ENCODE results near the gene ZNF737.
"Not testable (repeated sequence)": the region's sequence is repeated elsewhere in the genome, so short reads cannot be mapped to it uniquely, and the experiment has no call there.

ZNF737 gene

DNA sequence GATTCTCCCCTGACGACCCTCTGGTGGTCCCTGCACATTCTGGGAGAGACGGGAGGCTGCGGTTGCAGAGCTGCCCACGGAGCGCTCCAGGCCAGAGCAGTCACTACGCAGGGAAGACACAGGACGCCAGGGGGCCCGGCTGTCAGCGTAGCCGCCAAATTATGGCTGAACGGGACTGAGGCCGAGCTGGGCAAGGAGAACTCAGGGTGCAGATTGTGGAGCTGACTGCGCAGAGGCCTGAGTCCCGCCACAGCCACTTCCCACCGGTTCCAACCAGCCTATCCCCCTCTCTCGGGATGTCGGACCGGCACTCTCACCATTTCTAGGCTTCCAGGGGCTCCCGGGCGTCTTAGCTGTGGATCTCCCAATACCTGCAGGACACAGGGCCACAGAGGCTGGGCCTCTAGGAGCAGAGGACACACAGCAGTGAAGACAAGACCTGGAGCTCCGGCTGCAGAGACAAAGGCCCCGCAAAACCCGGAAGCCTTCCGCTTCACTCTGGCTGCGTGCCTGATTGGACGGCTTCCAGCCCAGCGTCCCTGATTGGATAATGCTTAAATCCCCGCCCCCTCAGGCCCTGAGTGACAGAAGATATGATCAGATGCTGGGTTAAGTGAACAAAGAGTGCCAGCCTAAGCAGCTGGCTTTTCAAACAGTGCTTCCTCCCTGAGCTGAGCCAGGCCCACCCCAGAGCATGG is at the start of gene ZNF737:
ZNF737 (minus strand) TSS at position 461 of the 698 bp plus-strand sequence; CDS start at position 320, 141 bp downstream.
- DNase-seq, result peak; percentile 96
- TF ChIP-seq, protein P1, sequence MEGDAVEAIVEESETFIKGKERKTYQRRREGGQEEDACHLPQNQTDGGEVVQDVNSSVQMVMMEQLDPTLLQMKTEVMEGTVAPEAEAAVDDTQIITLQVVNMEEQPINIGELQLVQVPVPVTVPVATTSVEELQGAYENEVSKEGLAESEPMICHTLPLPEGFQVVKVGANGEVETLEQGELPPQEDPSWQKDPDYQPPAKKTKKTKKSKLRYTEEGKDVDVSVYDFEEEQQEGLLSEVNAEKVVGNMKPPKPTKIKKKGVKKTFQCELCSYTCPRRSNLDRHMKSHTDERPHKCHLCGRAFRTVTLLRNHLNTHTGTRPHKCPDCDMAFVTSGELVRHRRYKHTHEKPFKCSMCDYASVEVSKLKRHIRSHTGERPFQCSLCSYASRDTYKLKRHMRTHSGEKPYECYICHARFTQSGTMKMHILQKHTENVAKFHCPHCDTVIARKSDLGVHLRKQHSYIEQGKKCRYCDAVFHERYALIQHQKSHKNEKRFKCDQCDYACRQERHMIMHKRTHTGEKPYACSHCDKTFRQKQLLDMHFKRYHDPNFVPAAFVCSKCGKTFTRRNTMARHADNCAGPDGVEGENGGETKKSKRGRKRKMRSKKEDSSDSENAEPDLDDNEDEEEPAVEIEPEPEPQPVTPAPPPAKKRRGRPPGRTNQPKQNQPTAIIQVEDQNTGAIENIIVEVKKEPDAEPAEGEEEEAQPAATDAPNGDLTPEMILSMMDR (IDR thresholded peaks at IDR 0.05; ENCODE audit: low read depth, low read length, missing control alignments), result peak; percentile 65
- H3K36me3 ChIP-seq (replicated peaks), result peaks cover 4% of the 10 kb centered on the region
- no peaks in the 10 kb centered on the region for H3K27me3 ChIP-seq (replicated peaks)
- in situ Hi-C loops (cut with HindIII; ENCODE audit: low pct_ligation_motif_present, low sequenced_read_pairs), result no loop called here
- peak within 1 kb of the TSS; percentile 74 for H3K4me3 ChIP-seq (ENCODE audit: low read depth, low read length)
- H3K27ac ChIP-seq, result peak within 1 kb of the TSS; percentile 87

DNA sequence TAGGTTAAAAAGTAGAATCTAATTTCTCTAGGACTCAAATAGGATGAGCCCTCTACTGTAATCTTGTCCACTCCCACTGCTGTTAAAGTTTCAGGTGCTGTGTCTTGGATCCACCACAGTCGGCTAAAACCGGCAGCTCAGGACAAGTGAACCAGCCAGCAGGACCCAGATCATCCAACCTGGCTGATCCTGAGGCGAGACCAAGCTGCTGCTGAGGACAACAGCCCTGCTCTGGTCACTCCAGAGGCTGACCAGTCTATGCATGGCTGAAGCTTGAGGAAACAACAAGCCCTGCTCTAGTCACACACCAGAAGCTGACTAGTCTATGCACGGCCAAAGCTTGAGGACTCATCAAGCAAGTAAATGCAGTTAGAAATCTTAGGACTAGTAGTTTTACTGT is 49.4 kb upstream of the ZNF737 start:
- H3K4me3 ChIP-seq (ENCODE audit: low read depth, low read length); H3K27ac ChIP-seq: not testable (repeated sequence)

DNA sequence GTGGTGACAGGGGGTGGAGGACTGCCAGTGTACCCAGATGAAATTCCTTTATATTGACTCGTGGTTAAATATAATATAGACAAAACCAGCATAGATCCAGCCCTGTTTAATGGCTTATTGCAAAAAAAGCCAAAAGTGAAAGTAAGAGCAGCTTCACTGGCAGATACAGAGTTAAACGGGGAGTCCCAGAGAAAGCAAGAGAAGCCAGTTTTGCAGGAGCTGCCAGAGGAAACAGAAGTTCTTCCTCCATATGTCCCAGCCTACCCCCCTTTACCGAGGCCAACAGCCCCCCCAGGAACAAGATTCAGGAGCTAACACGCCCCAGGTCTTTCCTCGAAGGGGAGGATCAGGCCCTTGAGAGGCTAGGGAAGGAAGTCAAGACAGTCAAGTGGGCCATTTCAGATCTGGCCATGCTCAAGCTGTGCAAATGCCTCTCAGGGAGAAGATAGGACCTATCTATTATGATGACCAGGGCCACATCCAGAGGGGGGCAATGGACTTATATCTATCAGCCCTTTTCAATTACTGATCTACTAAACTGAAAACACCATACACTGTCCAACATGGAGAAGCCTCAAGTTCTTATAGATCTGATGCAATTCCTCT is 47.2 kb upstream of the ZNF737 start:
- TF ChIP-seq, protein P1 (IDR thresholded peaks at IDR 0.05; ENCODE audit: low read depth, low read length, missing control alignments), result no peak

More for the DNA sequence above, 49.4 kb upstream of the ZNF737 start:
- H3K27me3 ChIP-seq (replicated peaks); H3K36me3 ChIP-seq (replicated peaks); DNase-seq; in situ Hi-C loops (cut with HindIII; ENCODE audit: low pct_ligation_motif_present, low sequenced_read_pairs): not testable (repeated sequence)

DNA sequence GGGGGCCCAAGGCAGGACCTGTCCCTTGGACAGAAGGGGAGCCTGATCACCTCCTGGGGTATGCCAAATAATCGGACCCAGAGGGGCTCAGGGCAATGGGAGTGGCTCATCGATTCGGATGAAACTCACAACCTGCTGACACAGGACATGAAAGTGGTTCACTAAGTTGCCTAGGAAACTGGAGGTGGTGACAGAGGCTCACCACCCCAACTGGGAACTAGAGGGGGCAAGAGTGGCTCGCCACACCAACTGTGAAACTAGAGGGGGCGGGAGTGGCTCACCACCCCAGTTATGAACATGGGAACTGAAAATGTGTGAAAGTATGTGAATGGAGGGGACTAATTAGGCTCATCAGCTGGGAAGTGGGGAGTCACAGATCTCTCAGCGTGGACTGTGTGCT is 46.3 kb upstream of the ZNF737 start:
- in situ Hi-C loops (cut with HindIII; ENCODE audit: low pct_ligation_motif_present, low sequenced_read_pairs), result no loop called here
- DNase-seq, result no peak
- H3K36me3 ChIP-seq (replicated peaks), result no peaks in the 10 kb centered on the region
- TF ChIP-seq, protein P1 (IDR thresholded peaks at IDR 0.05; ENCODE audit: low read depth, low read length, missing control alignments), result no peak
- no peak overlapping the region for H3K27ac ChIP-seq
- H3K4me3 ChIP-seq (ENCODE audit: low read depth, low read length), result no peak overlapping the region
- H3K27me3 ChIP-seq (replicated peaks), result no peaks in the 10 kb centered on the region

More for the DNA sequence above, 47.2 kb upstream of the ZNF737 start:
- Histone ChIP-seq H3K27me3 (replicated peaks) (no peaks in the 10 kb centered on the region), H3K27ac (no peak overlapping the region), H3K36me3 (replicated peaks) (no peaks in the 10 kb centered on the region), H3K4me3 (ENCODE audit: low read depth, low read length) (no peak overlapping the region)
- in situ Hi-C loops (cut with HindIII; ENCODE audit: low pct_ligation_motif_present, low sequenced_read_pairs), result no loop called here
- DNase-seq, result no peak

DNA sequence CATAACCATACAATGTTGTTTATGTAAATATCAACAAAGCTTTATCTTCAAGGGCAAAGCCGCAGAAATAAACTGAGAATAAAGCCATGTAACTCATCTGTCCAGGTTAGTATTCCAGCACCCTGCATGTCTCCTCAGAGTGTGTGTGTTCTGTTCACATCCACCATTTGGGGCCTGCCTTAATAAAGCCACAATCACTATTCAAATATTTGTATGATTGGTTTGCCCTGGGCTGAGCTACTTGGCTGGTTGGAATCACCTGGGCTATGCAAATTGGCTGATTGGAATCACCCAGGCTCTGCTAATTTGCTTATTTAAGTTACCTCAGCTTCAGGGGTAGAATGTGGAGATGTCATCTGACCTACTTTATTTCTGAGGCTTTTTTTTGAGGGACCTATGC is 42.4 kb upstream of the ZNF737 start:
- no peak for DNase-seq
- Histone ChIP-seq H3K36me3 (replicated peaks) (no peaks in the 10 kb centered on the region), H3K27ac (no peak overlapping the region), H3K4me3 (ENCODE audit: low read depth, low read length) (no peak overlapping the region), H3K27me3 (replicated peaks) (no peaks in the 10 kb centered on the region)
- TF ChIP-seq, protein P1 (IDR thresholded peaks at IDR 0.05; ENCODE audit: low read depth, low read length, missing control alignments), result no peak
- in situ Hi-C loops (cut with HindIII; ENCODE audit: low pct_ligation_motif_present, low sequenced_read_pairs), result no loop called here

DNA sequence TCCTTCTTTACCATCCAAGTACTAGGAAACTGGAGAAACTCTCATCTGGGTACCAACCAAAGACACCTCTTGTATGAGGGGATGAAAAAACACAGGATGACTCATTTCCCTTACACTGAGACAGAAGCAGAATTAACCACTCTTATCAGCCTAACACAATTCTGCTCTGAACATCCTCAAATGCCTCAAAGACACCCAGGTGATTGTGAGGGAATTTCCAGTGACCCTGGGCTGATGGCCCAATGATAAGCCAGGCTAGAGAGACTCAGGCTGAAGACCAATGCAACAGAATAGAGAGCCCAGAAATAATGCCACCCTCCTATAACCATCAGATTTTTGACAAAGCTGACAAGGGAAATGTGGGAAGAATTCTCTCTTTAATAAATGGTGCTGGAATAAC is 7.0 kb downstream of the ZNF737 start:
- no peak for DNase-seq
- Histone ChIP-seq H3K4me3 (ENCODE audit: low read depth, low read length) (no peak overlapping the region), H3K36me3 (replicated peaks) (peaks cover 1% of the 10 kb centered on the region), H3K27me3 (replicated peaks) (no peaks in the 10 kb centered on the region), H3K27ac (no peak overlapping the region)
- TF ChIP-seq, protein P1 (IDR thresholded peaks at IDR 0.05; ENCODE audit: low read depth, low read length, missing control alignments), result no peak
- in situ Hi-C loops (cut with HindIII; ENCODE audit: low pct_ligation_motif_present, low sequenced_read_pairs), result no loop called here

All from brain microvascular endothelial cell (primary cell).